Activated CD8-positive, alpha-beta memory T cell treated with anti-CD3 and anti-CD28 coated beads for 24 hours (primary cell): ENCODE results near the gene PITPNB.
A peak's percentile ranks its signal among the peaks of the same experiment; 100 is the strongest.

ENCODE experiments used
- DNase-seq: peaks from one replicate; pipeline ENCODE4 v3.0.0-alpha.2; 2020

PITPNB gene

GRCh38 chr22:27919222-27919941 lies at the start of gene PITPNB:
Gene PITPNB, minus strand, starts transcription at chr22:27919256. Its CDS starts 65 bp downstream, at chr22:27919191.
- peak; percentile 99 for DNase-seq

- no peak for DNase-seq
These were observed 47.4 kb upstream of the PITPNB start for GRCh38 chr22:27966168-27967064.

GRCh38 chr22:27962268-27963044 lies 43.4 kb upstream of the PITPNB start:
- no peak for DNase-seq

GRCh38 chr22:27961680-27962079 lies 42.6 kb upstream of the PITPNB start:
- DNase-seq = no peak

GRCh38 chr22:27961182-27961581 lies 42.1 kb upstream of the PITPNB start:
- DNase-seq = no peak

- no peak for DNase-seq
These were observed 40.5 kb upstream of the PITPNB start for GRCh38 chr22:27959335-27960090.

- no peak for DNase-seq
These were observed 33.7 kb upstream of the PITPNB start for GRCh38 chr22:27952779-27953178.

- no peak for DNase-seq
These were observed 33.0 kb upstream of the PITPNB start for GRCh38 chr22:27952091-27952490.

- no peak for DNase-seq
These were observed 30.4 kb upstream of the PITPNB start for GRCh38 chr22:27949421-27949820.

- no peak for DNase-seq
These were observed 29.5 kb upstream of the PITPNB start for GRCh38 chr22:27948569-27948968.

- DNase-seq = no peak
These were observed 28.4 kb upstream of the PITPNB start for GRCh38 chr22:27947448-27947847.

GRCh38 chr22:27941143-27941542 lies 22.1 kb upstream of the PITPNB start:
- no peak for DNase-seq

GRCh38 chr22:27937453-27937852 lies 18.4 kb upstream of the PITPNB start:
- no peak for DNase-seq

- DNase-seq = no peak
These were observed 16.8 kb upstream of the PITPNB start for GRCh38 chr22:27935897-27936296.

GRCh38 chr22:27934069-27934468 lies 15.0 kb upstream of the PITPNB start:
- DNase-seq = no peak

GRCh38 chr22:27933186-27933983 lies 14.3 kb upstream of the PITPNB start:
- no peak for DNase-seq

GRCh38 chr22:27930331-27931060 lies 11.4 kb upstream of the PITPNB start:
- no peak for DNase-seq

- DNase-seq = no peak
These were observed 8.6 kb upstream of the PITPNB start for GRCh38 chr22:27927608-27928007.

- no peak for DNase-seq
These were observed 6.3 kb upstream of the PITPNB start for GRCh38 chr22:27925331-27925730.

GRCh38 chr22:27919942-27920755 lies 1.1 kb upstream of the PITPNB start:
- no peak for DNase-seq
